Parathyroid adenoma (tissue), 2 donors: ENCODE results near the gene PTGFRN.

ENCODE experiments used
- H2AFZ ChIP-seq: fragments of 300-600 bp; sonication (generic); one replicate; pipeline ENCODE4 v1.7.0; 2017; ENCODE audit warnings: antibody characterized with exemption, mild to moderate bottlenecking
- H3K27ac ChIP-seq: fragments of 300-600 bp; sonication (generic); one replicate; pipeline ENCODE4 v1.7.0; 2017
- H3K27me3 ChIP-seq: fragments of 300-600 bp; sonication (generic); one replicate; pipeline ENCODE4 v1.7.0; 2017; ENCODE audit warnings: low read length; ENCODE audit not compliant: control insufficient read depth, insufficient read depth
- H3K36me3 ChIP-seq: fragments of 300-600 bp; sonication (generic); one replicate; pipeline ENCODE4 v1.7.0; 2017; ENCODE audit warnings: low read length; ENCODE audit not compliant: control insufficient read depth, insufficient read depth
- H3K4me1 ChIP-seq: fragments of 300-600 bp; sonication (generic); one replicate; pipeline ENCODE4 v1.7.0; 2017; ENCODE audit warnings: control low read depth
- H3K4me2 ChIP-seq: fragments of 300-600 bp; sonication (generic); one replicate; pipeline ENCODE4 v1.7.0; 2017; ENCODE audit warnings: low read length
- H3K4me3 ChIP-seq: fragments of 300-600 bp; sonication (generic); one replicate; pipeline ENCODE4 v1.7.0; 2017; ENCODE audit warnings: low read depth, low read length
- H3K79me2 ChIP-seq: fragments of 300-600 bp; sonication (generic); one replicate; pipeline ENCODE4 v1.7.0; 2017; ENCODE audit warnings: control low read depth
- H3K9ac ChIP-seq: fragments of 300-600 bp; sonication (generic); one replicate; pipeline ENCODE4 v1.7.0; 2017; ENCODE audit warnings: mild to moderate bottlenecking
- H3K9me3 ChIP-seq: fragments of 300-600 bp; sonication (generic); one replicate; pipeline ENCODE4 v1.7.0; 2017; ENCODE audit warnings: low read length; ENCODE audit not compliant: control insufficient read depth
- TF ChIP-seq, protein P1 (sequence below): fragments of 300-600 bp; sonication (generic); IDR thresholded peaks from one replicate; pipeline ENCODE4 v1.7.0; 2017; ENCODE audit warnings: antibody characterized with exemption, mild to moderate bottlenecking
- donor health status: primary hyperparathyroidism.

Gene PTGFRN

DNA sequence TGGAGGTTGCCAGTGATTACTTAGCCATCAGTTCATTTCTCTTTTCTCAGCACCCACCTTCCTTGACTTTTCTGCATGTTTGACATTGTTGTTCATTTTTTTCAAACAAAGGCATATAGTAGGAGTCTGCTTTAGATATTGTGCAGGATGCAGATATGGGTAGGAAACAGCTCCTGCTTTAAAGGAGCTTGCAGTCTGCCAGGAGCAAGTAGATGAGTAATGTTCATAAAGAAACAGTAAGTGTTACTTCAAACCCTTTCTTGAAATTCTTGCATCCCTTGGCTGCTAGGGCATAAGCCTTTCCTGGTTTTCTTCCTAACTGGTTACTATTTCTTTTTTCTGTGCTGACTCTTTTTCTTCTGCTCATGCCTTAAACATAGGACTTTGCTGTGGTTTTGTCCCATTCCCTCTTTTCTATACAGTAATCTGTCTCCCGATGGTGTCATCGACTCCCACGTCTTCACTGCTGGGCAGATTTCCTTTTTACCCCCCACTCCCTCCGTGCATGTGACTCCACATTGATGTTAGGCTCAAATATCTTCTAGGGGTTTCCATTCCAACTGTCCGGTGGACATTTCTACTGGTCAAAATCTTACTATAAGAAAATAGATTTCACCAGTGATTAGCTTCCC is 20.4 kb downstream of the PTGFRN start:
- no peaks in the 10 kb centered on the region for H3K4me1 ChIP-seq
- H3K4me2 ChIP-seq = no peak overlapping the region
- no peak overlapping the region for H3K9ac ChIP-seq
- TF ChIP-seq, protein P1, sequence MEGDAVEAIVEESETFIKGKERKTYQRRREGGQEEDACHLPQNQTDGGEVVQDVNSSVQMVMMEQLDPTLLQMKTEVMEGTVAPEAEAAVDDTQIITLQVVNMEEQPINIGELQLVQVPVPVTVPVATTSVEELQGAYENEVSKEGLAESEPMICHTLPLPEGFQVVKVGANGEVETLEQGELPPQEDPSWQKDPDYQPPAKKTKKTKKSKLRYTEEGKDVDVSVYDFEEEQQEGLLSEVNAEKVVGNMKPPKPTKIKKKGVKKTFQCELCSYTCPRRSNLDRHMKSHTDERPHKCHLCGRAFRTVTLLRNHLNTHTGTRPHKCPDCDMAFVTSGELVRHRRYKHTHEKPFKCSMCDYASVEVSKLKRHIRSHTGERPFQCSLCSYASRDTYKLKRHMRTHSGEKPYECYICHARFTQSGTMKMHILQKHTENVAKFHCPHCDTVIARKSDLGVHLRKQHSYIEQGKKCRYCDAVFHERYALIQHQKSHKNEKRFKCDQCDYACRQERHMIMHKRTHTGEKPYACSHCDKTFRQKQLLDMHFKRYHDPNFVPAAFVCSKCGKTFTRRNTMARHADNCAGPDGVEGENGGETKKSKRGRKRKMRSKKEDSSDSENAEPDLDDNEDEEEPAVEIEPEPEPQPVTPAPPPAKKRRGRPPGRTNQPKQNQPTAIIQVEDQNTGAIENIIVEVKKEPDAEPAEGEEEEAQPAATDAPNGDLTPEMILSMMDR = no peak
- no peaks in the 10 kb centered on the region for H3K9me3 ChIP-seq
- H3K79me2 ChIP-seq = no peaks in the 10 kb centered on the region
- no peak overlapping the region for H2AFZ ChIP-seq
- H3K36me3 ChIP-seq = no peaks in the 10 kb centered on the region
- no peak overlapping the region for H3K27ac ChIP-seq
- H3K27me3 ChIP-seq = no peaks in the 10 kb centered on the region
- no peak overlapping the region for H3K4me3 ChIP-seq

DNA sequence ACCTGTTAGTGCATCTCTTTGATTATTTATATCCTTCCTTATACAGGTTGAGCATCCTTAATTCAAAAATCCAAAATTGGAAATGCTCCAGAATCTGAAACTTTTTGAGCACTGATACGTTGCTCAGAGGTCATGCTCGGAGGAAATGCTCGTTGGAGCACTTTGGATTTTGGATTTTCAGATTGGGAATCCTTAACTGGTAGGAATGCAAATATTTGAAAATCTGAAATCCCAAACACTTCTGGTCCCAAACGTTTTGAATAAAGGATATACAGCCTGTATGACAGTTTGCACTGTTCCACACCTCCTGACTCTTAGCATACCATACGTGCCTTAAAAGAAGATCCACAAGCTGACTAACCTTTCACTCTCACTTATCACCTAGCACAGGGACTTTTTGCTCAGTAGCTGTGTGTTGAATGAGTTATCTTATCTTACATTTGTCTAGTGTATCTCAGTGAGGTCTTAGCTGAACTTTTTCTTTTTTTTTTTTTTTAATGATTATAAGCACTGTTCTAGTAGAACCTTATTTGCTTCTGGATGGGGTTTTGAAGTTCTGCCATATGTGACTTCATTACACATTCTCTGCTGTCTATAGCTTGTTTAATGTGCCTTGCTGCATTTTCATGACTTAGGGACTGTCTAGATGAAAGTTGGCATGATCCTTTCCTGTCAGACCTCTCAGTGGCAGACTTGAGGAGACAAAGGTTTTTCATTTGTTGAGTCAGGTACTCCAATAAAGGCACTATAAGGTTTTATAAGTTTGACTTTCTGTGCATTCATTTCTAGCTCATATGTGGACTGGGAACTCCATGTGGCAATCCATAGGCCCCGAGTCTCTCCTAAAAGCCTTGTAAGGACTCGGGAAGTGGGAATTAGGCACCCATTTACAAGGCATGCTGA is 21.6 kb downstream of the PTGFRN start:
- no peaks in the 10 kb centered on the region for H3K9me3 ChIP-seq
- no peaks in the 10 kb centered on the region for H3K27me3 ChIP-seq
- H3K79me2 ChIP-seq = no peaks in the 10 kb centered on the region
- no peaks in the 10 kb centered on the region for H3K36me3 ChIP-seq
- no peak overlapping the region for H2AFZ ChIP-seq
- H3K4me3 ChIP-seq = no peak overlapping the region
- no peak overlapping the region for H3K9ac ChIP-seq
- no peak overlapping the region for H3K27ac ChIP-seq
- TF ChIP-seq, protein P1 = no peak
- no peaks in the 10 kb centered on the region for H3K4me1 ChIP-seq
- H3K4me2 ChIP-seq = no peak overlapping the region

DNA sequence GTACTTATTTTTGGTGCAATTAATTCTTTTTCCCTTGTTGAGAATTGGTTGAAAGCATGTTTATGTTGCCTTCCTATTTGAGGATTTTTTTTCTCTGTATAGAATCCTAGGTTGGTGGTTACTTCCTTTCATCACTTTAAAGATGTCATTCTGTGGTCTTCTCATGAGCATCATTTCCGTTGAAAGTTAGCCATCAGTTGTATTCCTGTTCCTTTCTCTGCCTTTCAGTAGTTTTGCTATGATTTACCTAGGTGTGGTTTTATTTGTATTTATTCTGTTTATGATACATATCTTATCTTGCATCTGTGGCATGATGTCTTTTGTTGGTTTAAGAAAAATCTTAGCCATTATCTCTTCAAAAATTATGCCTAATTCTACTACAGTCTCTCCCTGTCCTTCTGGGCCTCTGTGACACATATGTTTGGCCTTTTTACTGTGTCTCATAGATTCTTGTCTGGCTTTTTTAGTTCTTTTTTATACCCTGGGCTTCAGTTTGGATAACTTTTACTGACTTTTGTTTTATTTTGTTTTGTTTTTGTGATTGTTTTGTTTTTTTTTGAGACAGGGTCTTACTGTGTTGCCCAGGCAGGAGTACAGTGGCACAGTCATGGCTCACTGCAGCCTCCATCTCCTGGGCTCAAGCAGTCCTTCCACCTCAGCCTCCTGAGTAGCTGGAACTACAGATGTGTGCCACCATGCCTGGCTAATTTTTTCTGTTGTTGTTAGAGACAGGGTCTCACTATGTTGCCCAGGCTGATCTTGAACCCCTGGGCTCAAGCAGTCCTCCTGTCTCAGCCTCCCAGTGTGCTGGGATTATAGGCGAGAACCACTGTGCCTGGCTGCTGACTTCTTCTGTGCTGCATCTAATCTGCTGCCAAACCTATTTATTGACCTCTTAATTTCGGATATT is 24.1 kb downstream of the PTGFRN start:
- H3K4me1 ChIP-seq = no peaks in the 10 kb centered on the region
- no peaks in the 10 kb centered on the region for H3K9me3 ChIP-seq
- no peak overlapping the region for H3K9ac ChIP-seq
- H3K27me3 ChIP-seq = no peaks in the 10 kb centered on the region
- no peak overlapping the region for H3K4me2 ChIP-seq
- no peaks in the 10 kb centered on the region for H3K79me2 ChIP-seq
- no peaks in the 10 kb centered on the region for H3K36me3 ChIP-seq
- TF ChIP-seq, protein P1 = no peak
- H2AFZ ChIP-seq = no peak overlapping the region
- H3K4me3 ChIP-seq = no peak overlapping the region
- H3K27ac ChIP-seq = no peak overlapping the region

DNA sequence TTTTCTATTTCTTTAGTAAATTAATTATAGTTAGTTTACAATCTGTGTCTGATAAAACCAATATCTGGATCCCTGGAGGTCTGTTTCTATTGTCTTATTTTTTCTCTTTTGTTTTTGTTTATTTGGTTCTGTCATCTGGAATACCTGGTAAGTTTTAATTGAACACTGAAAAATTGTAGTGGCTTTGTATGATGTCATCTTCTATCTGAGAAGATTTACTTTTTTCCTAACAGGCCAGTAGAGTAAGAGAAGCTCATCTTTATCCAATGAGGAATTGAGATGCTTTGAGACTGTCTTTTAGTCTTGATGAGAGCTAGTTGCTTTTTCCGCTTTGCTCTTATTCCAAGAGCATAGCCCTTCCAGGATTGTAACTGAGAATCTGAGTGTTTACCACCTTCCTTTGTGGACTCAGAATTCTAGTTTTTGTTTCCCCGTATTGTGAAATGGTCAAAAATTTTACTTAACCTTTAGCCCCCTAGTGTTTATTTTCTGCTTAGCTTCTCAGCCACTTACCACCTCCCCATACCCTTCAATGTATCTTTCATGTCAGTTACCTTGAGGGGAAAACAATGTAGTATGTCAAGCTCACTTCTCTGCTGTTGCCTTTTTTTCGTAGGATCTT is 25.0 kb downstream of the PTGFRN start:
- H3K27me3 ChIP-seq = no peaks in the 10 kb centered on the region
- no peak overlapping the region for H2AFZ ChIP-seq
- H3K9ac ChIP-seq = no peak overlapping the region
- H3K9me3 ChIP-seq = no peaks in the 10 kb centered on the region
- no peaks in the 10 kb centered on the region for H3K4me1 ChIP-seq
- H3K4me3 ChIP-seq = no peak overlapping the region
- no peaks in the 10 kb centered on the region for H3K36me3 ChIP-seq
- H3K4me2 ChIP-seq = no peak overlapping the region
- TF ChIP-seq, protein P1 = no peak
- H3K79me2 ChIP-seq = no peaks in the 10 kb centered on the region
- H3K27ac ChIP-seq = no peak overlapping the region
